SIG-M5 (cell line): Measurements from ENCODE around the gene SLC25A19.
A peak's percentile ranks its signal among the peaks of the same experiment; 100 is the strongest.

ENCODE experiments used
- DNase-seq: peaks from one replicate; lab custom pipeline; 2025; lab: John Stamatoyannopoulos, UW

The SLC25A19 gene

GRCh38 chr17:75289115-75289831 lies at the start of gene SLC25A19:
Gene SLC25A19 (minus strand): TSS chr17:75289433. CDS start chr17:75286764, 2,669 bp downstream.
- peak; percentile 94 for DNase-seq

GRCh38 chr17:75338335-75338734 lies 49.1 kb upstream of the SLC25A19 start:
- DNase-seq, result no peak

- no peak for DNase-seq
These were observed 46.1 kb upstream of the SLC25A19 start for GRCh38 chr17:75335315-75335714.

DNA sequence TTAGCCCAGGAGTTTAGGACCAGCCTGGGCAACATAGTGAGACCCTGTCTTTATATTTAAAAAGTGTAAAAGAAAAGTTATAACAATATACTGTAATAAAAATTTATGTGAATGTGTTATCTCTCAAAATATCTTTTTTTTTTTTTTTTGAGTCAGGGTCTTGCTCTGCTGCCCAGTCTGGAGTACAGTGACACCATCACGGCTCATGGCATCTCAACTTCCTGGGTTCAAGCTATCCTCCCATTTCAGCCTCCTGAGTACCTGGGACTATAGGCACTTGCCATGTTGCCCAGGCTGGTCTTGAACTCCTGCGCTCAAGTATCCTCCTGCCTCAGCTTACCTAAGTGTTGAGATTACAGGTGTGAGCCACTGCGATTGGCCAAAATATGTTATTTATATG lies 45.5 kb upstream of the SLC25A19 start:
- no peak for DNase-seq

- no peak for DNase-seq
These were observed 42.4 kb upstream of the SLC25A19 start for GRCh38 chr17:75331671-75332070.

- DNase-seq, result no peak
These were observed 38.5 kb upstream of the SLC25A19 start for GRCh38 chr17:75327757-75328156.

DNA sequence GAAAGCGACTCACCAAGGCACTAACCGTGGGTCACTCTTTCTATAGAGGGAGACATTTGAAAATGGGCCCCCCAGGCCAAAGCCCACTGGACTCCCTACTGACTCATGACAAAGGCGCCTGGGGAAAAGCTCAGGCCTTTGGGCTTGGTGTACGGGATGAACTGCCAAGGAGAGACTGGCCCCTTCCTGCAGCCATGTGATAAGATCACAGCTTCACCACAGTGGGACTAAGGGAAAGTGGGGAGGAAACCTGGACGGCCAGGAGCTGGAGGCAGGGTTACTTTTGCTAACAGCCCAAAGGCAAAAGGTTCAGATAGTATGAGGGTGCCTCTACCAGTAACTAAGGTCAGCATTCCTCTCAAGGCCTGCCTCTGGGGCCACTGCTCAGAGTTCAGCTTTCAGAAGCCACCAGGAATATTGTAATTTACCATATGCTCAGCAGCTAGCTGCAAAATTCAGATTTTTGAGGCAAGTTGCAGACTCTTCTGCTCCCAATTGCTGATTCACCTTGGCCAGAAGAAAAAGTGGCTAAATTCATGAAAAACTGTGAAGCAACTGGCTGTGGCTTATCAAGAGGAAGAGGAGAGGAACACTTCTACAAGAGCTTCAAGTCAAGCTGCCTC lies 37.1 kb upstream of the SLC25A19 start:
- DNase-seq, result peak; percentile 55

DNA sequence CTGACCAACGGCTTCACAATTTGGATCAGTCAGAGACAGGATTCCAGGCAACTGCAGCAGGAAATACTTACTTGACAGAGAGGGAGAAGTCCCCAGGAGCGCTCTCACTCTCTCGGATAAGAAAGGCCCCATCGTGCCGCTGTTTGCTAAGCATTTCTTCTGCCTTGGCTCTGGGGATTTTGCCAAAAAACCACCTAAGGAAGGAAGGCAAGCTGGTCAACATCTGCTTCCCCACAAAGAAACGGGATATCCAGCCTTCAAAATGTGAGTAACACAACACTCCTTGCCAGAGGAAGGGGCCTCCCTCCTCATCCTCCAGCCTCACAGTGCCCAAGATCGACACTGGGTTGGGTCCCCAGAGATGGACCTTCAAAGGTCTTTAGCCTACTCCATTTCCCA lies 36.6 kb upstream of the SLC25A19 start:
- no peak for DNase-seq

DNA sequence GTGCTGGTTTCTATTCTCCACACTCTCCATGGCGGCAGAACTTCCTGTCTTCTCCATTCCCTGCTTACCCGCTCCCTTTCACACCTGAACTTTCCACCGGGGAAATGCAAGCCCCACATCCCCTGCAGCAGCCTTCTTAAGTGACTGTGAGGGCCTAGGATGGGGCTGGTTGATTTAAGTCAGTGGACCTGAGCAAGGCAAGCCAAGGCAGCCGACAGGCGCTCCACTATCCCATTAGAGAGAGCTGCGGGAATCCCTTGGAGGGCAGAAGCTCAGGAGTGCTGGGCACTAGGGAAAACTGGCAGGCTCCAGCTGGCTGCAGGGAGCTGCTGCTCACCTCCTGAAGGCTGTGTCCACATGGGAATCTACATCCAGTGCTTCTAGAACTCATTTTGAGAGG lies 36.1 kb upstream of the SLC25A19 start:
- no peak for DNase-seq

DNA sequence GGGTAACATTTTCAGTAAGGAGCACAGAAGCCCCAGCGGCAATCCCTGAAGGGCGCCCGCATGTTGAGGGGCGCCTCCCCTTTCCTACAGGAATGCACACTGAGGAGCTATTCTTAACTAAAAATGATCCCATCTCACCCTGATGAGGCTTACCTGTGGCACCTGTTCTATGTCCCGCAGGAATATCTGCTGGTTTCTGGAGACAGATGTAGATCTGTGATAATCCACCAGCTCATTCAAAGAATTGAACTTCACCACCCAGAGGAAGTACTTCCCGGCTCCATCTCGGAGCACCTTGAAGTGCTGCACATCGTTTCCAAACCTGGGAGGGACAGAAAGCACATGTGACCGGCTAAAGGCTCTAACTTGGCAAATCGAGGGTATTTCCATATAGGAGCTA lies 32.3 kb upstream of the SLC25A19 start:
- no peak for DNase-seq

GRCh38 chr17:75319904-75320691 lies 30.9 kb upstream of the SLC25A19 start:
- DNase-seq, result no peak

DNA sequence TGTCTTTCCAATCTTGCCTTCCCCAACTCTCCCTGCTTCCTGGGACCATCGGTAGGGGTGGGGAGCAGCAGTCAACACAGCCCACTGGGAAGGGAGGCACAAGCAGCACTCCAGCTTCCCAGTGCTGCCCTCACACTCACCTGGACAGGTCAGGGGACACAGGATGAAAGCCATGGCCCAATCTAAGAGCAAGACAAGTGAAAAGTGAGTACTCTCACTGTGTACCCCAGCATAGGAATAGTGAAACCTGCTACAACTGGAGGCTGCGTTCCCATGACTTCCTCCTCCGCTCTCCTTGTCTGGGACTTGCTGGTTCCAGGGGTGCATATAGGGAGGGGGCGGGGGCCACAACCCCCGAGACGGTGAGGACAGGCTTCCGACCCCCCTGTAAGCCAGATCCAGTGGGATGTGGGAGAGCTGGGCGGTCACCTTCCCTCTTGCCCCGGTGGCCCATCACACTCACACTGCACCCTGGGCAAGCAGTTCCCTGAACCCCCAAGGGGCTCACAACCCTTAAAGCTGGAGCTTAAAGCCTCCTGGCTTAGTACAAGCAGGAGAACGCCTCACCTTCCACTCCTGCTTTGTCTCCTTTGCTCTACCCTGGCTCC lies 29.5 kb upstream of the SLC25A19 start:
- DNase-seq, result no peak

- no peak for DNase-seq
These were observed 29.0 kb upstream of the SLC25A19 start for GRCh38 chr17:75318211-75318610.

DNA sequence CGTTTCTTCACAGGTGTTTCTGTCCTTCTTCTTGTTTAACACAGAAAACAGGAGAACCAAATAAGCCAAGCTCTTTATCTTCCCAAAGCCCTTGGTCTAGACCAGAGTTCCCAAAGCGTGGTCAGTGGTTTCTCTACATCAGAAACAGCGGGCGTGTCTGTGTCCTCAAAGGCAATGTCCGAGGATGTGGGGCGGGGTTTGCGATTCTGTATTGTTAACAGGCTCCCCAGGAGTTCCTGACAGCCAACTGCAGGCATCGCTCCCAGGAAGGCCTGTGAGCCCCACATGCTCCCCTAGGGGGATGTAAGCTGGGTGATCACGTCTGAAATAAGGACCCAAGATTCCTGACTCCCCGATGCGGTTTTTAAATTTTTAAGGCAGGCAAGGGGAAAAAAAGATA lies 28.4 kb upstream of the SLC25A19 start:
- DNase-seq, result no peak

- DNase-seq, result no peak
These were observed 27.0 kb upstream of the SLC25A19 start for GRCh38 chr17:75316253-75316652.

GRCh38 chr17:75315541-75316243 lies 26.5 kb upstream of the SLC25A19 start:
- no peak for DNase-seq

- DNase-seq, result peak; percentile 86
These were observed 24.8 kb upstream of the SLC25A19 start for GRCh38 chr17:75313941-75314551.

- no peak for DNase-seq
These were observed 19.7 kb upstream of the SLC25A19 start for GRCh38 chr17:75308732-75309629.

DNA sequence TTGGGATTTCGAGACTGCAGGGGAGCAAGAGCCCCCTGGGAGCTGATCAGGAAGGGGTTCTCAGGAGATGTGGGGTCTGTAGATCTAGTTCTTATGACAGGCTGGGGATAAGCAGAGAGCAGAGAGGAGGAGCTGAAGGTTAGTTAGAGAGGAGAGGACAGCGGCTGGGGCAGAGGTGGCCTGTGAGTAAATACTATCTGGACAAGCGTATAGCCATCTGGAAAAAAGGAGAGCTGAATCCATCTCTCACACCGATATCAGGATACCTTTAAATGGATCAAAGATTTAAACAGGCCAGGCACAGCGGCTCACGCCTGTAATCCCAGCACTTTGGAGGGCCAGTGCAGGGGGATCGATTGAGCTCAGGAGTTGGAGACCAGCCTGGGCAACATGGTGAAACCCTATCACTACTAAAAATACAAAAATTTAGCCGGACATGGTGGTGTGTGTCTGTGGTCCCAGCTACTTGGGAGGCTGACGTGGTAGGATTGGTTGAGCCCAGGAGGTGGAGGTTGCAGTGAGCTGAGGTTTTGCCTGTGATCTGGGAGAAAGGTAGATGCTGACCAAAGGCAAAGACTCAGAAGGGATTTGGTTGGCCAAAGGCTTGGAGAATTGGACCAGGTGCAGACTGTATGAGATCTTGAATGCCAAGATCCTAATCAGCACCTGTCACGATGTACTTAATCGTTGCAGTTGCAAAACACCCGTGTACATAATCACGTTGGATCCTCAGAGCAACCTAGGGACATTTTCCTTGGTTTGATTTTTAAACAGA lies 18.9 kb upstream of the SLC25A19 start:
- no peak for DNase-seq
